NOMO-1 treated with DMSO at 0.1 percent for 48 hours (cell line): ENCODE results near the gene HBP1.

Experiments used
- DNase-seq: peaks from one replicate; lab custom pipeline; 2025; ENCODE audit not compliant: unreplicated experiment; lab: John Stamatoyannopoulos, UW

Gene HBP1

GRCh38 chr7:107180378-107180777 is 11.6 kb downstream of the HBP1 start:
- DNase-seq = no peak

- DNase-seq = no peak
Measured at GRCh38 chr7:107181172-107181571, 12.4 kb downstream of the HBP1 start.

DNA sequence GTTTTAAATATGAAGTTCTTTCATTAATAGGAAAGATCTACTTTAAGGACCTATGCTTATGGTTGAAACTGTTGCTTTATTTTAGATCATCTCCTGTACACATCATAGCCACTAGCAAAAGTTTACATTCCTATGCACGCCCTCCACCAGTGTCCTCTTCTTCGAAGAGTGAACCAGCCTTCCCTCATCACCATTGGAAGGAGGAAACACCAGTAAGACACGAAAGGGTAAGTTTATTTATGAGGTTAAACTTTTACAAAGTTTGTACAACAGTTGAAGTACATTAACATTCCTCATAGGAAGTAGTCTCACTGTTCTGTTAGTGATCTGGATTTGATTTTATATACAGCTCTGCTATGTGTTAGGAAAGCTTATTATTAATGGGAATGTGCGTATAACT is 16.9 kb downstream of the HBP1 start:
- DNase-seq = no peak

DNA sequence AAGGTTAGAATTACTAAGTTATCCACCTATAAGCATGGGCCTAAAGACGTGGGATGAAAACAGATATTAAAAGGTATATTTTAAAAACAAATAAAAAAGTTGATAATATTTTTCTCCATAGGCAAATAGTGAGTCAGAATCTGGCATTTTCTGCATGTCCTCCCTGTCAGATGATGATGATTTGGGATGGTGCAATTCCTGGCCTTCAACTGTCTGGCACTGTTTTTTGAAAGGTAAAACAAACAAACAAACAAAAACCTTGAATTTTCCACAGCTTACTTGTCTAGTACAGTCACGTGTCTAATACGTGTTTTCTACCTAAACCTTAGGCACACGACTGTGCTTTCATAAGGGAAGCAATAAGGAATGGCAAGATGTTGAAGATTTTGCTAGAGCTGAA is 17.4 kb downstream of the HBP1 start:
- DNase-seq = no peak

- DNase-seq = no peak
Measured at GRCh38 chr7:107187774-107188173, 19.0 kb downstream of the HBP1 start.

- DNase-seq = no peak
Measured at GRCh38 chr7:107190090-107190489, 21.3 kb downstream of the HBP1 start.

- DNase-seq = no peak
Measured at GRCh38 chr7:107194052-107194451, 25.2 kb downstream of the HBP1 start.

GRCh38 chr7:107196834-107197610 is 28.2 kb downstream of the HBP1 start:
- no peak for DNase-seq

DNA sequence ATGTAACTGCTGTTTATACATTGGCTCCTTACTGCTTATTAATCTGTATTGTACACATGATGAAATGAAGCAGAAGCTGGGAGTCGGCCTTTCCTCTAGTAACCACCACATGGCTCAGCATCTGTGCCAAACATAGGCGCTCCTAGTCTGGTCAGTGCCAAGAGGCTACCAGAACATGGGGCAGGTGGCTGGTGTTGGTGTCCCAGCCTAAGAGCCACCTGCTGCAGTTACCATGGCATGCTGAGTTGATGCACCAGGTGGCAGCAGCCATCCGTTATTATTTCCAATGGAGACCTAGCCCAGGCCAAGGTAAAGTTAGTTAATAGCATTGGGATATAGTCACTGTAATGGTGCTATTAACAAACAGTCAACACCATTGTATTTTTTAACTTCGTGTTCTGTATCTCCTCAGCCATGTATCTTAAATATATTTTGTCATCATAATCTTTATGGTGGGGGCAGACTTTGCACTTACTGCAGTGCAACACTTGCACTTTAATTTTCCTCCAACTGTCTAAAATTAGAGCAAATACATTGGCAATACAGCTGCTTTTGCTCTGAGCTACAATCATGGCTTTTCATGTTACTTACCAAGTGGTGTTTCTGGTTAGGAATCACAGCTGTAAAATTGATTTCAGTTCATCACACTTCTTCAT is 33.1 kb downstream of the HBP1 start:
- no peak for DNase-seq

DNA sequence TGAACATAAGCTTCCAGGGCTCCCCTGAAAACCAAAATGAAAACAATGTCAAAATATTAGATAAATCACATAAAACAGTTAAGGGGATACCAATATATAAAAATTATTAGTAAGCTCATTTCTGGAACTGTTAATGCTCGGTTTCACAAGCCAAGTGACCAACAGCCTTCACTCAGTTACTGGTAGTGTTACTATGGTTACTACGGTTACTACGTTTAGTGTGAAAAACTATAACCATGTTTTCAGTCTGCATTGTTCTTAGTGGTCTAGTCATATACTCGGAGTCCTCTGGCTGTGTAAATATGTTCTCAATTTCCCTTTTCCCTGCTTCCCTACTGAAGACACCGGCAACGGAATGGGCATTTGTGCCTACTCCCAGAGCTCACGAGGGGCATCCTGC is 34.8 kb downstream of the HBP1 start:
- no peak for DNase-seq

- DNase-seq = no peak
Measured at GRCh38 chr7:107206136-107206535, 37.3 kb downstream of the HBP1 start.

DNA sequence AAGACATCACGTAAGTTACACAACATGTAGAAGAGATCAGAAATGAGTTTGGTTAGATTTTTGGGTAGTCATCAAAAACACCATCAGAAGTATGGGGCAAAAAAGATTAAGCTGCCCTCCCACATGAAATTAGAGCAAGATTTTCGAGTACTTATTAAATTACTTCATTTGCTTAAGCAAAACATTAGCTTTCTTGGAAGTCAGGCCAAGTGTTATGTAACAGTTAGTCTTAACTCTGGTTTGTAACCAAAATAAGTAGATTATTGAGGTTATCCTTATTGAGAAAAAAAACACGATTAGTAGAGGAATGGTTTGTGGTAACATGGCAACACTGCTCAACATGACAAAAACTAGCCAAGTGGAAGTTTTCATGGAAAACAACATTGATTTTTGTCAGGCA is 37.9 kb downstream of the HBP1 start:
- DNase-seq = no peak

DNA sequence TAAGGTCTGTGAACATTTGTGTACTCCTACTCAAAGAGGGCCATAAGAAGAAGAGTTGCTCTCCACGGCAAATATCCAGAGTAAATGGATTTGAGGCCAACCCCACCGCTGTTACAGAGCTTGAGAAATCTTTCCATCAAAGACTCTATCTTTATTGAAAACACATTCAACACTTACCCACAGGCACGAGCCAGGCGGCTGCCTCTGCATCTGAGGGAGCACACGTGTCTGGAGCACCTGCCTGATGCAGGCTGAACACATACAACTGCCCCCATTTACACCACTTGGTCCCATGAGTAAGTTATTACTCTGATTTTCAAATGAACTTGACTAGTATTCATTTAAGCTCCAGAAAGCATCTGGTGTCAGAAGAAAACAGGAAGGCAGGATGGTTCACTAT is 38.7 kb downstream of the HBP1 start:
- DNase-seq = no peak

DNA sequence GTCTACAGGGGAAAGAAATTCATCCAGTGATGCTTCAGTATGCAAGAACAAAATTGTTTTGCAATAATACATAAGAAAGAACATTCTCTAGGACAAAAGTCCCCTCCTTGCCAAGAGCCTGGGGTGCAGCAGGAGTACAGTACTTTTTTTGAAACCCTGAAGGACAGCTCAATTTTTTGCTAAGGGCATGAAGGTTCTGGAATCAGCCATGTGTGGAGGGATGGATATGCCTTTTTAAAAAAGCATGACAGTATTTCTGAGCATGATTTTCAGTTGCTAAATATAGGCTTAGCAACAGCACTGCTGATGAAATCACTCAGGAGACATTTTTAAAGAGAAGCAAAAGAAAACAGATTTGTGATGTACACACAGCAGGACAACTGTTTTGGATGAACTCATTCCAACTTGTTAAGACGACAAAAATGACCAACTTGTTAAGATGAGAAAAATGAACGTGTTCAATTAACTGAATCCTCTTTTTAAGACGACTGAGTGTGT is 39.3 kb downstream of the HBP1 start:
- no peak for DNase-seq

- DNase-seq = no peak
Measured at GRCh38 chr7:107208563-107208962, 39.8 kb downstream of the HBP1 start.

GRCh38 chr7:107209565-107209964 is 40.8 kb downstream of the HBP1 start:
- no peak for DNase-seq

DNA sequence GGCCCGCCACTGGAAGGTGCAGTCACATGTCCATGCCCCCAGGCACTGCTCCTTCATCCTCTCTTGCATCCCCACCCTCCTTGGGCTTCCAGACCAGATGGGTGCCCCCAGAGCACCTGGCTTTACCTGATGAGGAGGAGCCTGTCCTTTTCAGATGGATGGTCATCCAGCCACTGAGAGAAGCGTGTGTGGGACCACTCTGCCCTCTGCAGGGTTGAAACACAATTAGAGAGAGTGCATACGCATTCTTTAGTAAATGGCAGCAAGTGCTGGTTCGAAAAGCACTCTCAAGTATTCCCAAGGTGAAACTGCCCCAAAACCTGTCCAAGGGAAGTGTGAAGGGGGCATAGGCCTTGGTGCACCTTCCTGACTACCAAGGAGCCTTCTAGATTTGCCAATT is 41.6 kb downstream of the HBP1 start:
- DNase-seq = no peak

- no peak for DNase-seq
Measured at GRCh38 chr7:107212725-107213124, 43.9 kb downstream of the HBP1 start.

- DNase-seq = no peak
Measured at GRCh38 chr7:107213193-107213788, 44.5 kb downstream of the HBP1 start.

DNA sequence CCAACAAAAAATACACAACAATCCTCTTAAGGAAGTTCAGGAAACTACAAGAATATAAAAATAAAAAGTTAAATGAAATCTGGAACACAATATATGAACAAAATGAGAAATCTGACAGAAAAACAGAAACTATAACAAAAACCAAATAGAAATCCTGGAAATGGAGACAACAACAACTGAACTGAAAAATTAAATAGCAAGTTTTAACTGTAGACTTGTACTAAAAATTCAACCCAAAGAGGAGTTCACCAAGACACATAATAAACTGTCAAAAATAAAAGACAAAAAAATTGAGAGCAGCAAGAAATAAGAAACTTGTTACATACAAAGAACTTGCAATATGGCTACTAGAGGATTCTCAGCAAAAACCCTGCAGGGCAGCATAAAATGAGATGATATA is 45.1 kb downstream of the HBP1 start:
- no peak for DNase-seq

- DNase-seq = no peak
Measured at GRCh38 chr7:107219563-107220244, 50.9 kb downstream of the HBP1 start.

GRCh38 chr7:107220356-107220755 is 51.6 kb downstream of the HBP1 start:
- DNase-seq = no peak
